ENCODE data around the gene CKAP4. TPM values are rescaled to one million over a fixed set of nuclear protein-coding genes. Genes with fewer than 3 reads are reported as not detected.

The CKAP4 gene
- total and polyA plus RNA-seq, 9 of the 15 experiments (the other 6 are each of a cell fraction or from before 2014, with no cell fraction given) = 0.08 to 0.20 TPM; not detected in 7

DNA sequence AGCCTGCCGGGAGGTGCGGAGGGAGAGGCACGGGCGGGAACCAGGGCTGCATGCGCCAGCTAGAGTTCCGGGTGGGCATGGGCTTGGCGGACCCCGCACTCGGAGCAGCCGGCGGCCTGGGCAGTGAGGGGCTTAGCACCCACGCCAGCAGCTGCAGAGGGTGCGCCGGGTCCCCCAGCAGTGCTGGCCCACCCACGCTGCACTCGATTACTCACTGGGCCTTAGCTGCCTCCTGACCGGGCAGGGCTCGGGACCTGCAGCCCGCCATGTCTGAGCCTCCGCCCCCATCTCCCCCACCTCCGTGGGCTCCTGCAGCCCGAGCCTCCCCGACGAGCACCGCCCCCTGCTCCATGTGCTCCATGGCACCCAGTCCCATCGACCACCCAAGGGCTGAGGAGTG, 14.8 kb downstream of the CKAP4 start:
- in situ Hi-C loops (cut with MboI) = no loop called here
- Histone ChIP-seq H3K4me1 (replicated peaks in 1 of 2; ENCODE audit: control insufficient read depth in 2 of 2, insufficient read depth in 2 of 2, low read length in 2 of 2) (0 out of 5 replicates have a peak, but pooled peaks cover 0 to 3% of the 10 kb centered on the region in 2 experiments), H3K9ac (ENCODE audit: insufficient read depth in 1 of 2, low read depth in 2 of 2, low read length in 2 of 2) (no peak overlapping the region), H2AFZ (ENCODE audit: low read depth, low read length) (no peak overlapping the region), H3K36me3 (ENCODE audit: control insufficient read depth, insufficient read depth, low read length) (no peaks in the 10 kb centered on the region), H3K79me2 (ENCODE audit: control insufficient read depth, insufficient read depth, low read length) (no peaks in the 10 kb centered on the region), H3K9me3 (replicated peaks; ENCODE audit: control insufficient read depth, insufficient read depth, low read depth, low read length) (no peaks in the 10 kb centered on the region), H4K20me1 (replicated peaks; ENCODE audit: control insufficient read depth, insufficient read depth, low read length) (0 out of 2 replicates have a peak, but pooled peaks cover 4% of the 10 kb centered on the region), H3K4me3 (no peak overlapping the region), H3K27me3 (ENCODE audit: control insufficient read depth in 2 of 2, insufficient read depth in 2 of 2, low read length in 2 of 2) (peaks cover 7 to 46% of the 10 kb centered on the region in 2 experiments; a peak in 4 of 5 replicates), H3K27ac (ENCODE audit: extremely low read depth, low read depth, low read length) (no peak overlapping the region), H3K9me1 (ENCODE audit: control insufficient read depth, insufficient read depth, low read length) (no peaks in the 10 kb centered on the region), H3K4me2 (ENCODE audit: insufficient read depth, low read length) (no peak overlapping the region)
- DNase-seq (ENCODE audit: extremely low read depth in 1 of 4, low spot score in 3 of 4) (no peak), ATAC-seq (no peak), FAIRE-seq (no peak)
- BruUV-seq (replicated peaks) = no TSS peak
- CTCF ChIA-PET (ENCODE audit: low intra/inter-chr PET ratio) = interaction anchor here (0.9 kb wide), 1 partner anchor 50 kb away, joined by 3 read pairs; no protein-coding TSS in a partner anchor
- intact Hi-C loops (cut with micrococcal nuclease) = no loop called here
- WGBS (ENCODE audit: insufficient coverage, low coverage, missing lambda C conversion rate) = 19% methylated on average over 23 of the region's 26 CpGs
- POLR2A ChIA-PET = interaction anchor here (0.6 kb wide), 2 partner anchors 346 to 742 kb away, joined by 3 to 4 read pairs; no protein-coding TSS in a partner anchor
- no peak for TF ChIP-seq KAT7 (CRISPR knock-in tag; IDR thresholded peaks at IDR 0.05; ENCODE audit: borderline replicate concordance)
- TF ChIP-seq ADNP (tag; IDR thresholded peaks at IDR 0.05) = no peak
- no peak for TF ChIP-seq HIVEP1 (CRISPR knock-in tag; IDR thresholded peaks at IDR 0.05)
- TF ChIP-seq, protein P1, sequence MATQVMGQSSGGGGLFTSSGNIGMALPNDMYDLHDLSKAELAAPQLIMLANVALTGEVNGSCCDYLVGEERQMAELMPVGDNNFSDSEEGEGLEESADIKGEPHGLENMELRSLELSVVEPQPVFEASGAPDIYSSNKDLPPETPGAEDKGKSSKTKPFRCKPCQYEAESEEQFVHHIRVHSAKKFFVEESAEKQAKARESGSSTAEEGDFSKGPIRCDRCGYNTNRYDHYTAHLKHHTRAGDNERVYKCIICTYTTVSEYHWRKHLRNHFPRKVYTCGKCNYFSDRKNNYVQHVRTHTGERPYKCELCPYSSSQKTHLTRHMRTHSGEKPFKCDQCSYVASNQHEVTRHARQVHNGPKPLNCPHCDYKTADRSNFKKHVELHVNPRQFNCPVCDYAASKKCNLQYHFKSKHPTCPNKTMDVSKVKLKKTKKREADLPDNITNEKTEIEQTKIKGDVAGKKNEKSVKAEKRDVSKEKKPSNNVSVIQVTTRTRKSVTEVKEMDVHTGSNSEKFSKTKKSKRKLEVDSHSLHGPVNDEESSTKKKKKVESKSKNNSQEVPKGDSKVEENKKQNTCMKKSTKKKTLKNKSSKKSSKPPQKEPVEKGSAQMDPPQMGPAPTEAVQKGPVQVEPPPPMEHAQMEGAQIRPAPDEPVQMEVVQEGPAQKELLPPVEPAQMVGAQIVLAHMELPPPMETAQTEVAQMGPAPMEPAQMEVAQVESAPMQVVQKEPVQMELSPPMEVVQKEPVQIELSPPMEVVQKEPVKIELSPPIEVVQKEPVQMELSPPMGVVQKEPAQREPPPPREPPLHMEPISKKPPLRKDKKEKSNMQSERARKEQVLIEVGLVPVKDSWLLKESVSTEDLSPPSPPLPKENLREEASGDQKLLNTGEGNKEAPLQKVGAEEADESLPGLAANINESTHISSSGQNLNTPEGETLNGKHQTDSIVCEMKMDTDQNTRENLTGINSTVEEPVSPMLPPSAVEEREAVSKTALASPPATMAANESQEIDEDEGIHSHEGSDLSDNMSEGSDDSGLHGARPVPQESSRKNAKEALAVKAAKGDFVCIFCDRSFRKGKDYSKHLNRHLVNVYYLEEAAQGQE (IDR thresholded peaks at IDR 0.05; ENCODE audit: borderline replicate concordance) = no peak
- TF ChIP-seq, protein P1 (CRISPR knock-in tag; IDR thresholded peaks at IDR 0.05; ENCODE audit: low read depth) = no peak
- TF ChIP-seq MXI1 (IDR thresholded peaks at IDR 0.05; ENCODE audit: low read depth, low read length) = no peak
- TF ChIP-seq KLF10 (CRISPR knock-in tag; IDR thresholded peaks at IDR 0.05) = no peak
- no peak for TF ChIP-seq SRF (CRISPR knock-in tag; IDR thresholded peaks at IDR 0.05)
- TF ChIP-seq, protein P2, sequence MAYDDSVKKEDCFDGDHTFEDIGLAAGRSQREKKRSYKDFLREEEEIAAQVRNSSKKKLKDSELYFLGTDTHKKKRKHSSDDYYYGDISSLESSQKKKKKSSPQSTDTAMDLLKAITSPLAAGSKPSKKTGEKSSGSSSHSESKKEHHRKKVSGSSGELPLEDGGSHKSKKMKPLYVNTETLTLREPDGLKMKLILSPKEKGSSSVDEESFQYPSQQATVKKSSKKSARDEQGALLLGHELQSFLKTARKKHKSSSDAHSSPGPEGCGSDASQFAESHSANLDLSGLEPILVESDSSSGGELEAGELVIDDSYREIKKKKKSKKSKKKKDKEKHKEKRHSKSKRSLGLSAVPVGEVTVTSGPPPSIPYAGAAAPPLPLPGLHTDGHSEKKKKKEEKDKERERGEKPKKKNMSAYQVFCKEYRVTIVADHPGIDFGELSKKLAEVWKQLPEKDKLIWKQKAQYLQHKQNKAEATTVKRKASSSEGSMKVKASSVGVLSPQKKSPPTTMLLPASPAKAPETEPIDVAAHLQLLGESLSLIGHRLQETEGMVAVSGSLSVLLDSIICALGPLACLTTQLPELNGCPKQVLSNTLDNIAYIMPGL (CRISPR knock-in tag; IDR thresholded peaks at IDR 0.05) = no peak
- TF ChIP-seq KLF6 (CRISPR knock-in tag; IDR thresholded peaks at IDR 0.05; ENCODE audit: borderline replicate concordance) = no peak

Data from K562 (cell line).